ENCODE data around the gene LUZP2.

Gene LUZP2

GRCh38 chr11:24716403-24716802, 219.6 kb downstream of the LUZP2 start:
- DNase-seq (ENCODE audit: low read depth in 2 of 2), result no peak

DNA sequence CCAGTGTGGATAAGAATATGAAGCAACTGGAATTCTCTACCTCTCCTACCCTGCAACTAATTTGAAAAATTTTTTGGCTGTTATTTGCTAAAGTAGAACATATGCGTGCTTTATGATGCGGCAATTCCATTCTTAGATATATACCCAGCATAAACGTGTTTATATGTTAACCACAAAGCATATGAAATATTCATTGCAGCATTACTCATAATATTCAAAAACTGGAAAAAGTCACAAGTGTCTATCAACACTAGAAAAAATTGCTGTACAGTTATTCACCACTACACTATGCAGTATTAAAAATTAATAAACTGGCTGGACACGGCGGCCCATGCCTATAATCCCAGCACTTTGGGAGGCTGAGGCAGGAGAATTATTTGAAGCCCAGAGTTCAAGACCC, 226.4 kb downstream of the LUZP2 start:
- DNase-seq (ENCODE audit: low read depth in 2 of 2), result no peak

DNA sequence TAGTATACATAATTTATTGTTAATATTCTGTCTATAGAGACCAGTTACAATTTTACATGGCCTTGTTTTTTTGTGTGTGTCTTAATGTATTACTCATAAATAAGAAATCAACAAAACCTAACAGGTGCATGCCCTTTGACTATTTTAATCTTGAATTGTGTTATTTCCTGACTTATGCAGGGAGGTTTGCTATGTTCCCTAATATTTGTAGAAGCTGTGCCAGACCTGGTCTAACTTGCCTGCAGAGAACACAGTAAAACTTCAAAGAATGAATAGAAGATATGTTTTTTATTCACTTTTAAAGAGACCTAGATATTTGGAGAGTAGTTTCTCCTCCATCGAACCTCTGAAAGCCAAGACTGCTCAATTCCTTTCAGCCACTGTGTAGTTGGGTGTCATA, 234.7 kb downstream of the LUZP2 start:
- no peak for DNase-seq (ENCODE audit: low read depth in 2 of 2)

DNA sequence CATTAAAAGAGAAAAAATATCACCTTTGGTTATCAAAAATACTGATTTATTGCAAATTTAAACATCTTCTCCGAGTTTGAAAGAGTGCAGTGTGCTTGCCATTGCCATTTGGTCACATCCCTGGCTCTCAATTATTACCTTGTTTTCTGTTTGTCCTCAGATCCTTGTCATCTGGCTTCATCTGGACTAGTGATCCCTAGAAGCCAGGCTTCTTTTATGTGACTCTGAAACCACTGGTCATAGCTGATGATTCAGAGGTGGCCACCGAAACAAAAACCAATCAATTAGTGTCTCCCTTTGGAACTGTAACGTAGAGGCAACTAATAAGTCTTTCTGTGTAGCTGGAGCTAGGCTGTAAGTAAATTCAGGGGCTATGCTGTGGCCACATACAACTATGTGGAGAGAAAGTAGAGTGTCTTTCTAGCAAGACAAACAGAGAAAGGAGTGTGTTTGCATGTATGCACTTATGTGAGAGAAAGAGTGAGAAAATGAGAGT, 237.9 kb downstream of the LUZP2 start:
- DNase-seq (ENCODE audit: low read depth in 2 of 2), result no peak

GRCh38 chr11:24738972-24739371, 242.1 kb downstream of the LUZP2 start:
- DNase-seq (ENCODE audit: low read depth in 2 of 2), result no peak

DNA sequence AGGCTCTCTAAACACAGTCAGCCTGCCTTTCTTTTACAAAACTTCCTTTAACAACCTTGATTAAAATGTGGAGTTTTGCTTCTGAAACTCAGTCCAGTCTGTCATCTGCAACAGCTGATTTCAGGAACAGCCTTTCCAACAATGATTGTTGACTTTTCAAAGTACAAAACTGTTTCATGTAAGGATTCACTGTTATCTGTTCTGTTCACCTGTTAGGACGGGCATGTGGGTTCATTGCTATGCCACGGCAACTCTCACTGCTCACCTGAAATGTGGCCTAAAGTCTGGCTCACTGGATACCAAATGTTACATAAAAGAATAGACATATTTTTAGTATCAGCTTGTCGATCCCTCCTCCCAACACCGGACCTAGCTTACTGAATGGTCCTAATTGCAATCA, 242.8 kb downstream of the LUZP2 start:
- DNase-seq (ENCODE audit: low read depth in 2 of 2), result no peak

DNA sequence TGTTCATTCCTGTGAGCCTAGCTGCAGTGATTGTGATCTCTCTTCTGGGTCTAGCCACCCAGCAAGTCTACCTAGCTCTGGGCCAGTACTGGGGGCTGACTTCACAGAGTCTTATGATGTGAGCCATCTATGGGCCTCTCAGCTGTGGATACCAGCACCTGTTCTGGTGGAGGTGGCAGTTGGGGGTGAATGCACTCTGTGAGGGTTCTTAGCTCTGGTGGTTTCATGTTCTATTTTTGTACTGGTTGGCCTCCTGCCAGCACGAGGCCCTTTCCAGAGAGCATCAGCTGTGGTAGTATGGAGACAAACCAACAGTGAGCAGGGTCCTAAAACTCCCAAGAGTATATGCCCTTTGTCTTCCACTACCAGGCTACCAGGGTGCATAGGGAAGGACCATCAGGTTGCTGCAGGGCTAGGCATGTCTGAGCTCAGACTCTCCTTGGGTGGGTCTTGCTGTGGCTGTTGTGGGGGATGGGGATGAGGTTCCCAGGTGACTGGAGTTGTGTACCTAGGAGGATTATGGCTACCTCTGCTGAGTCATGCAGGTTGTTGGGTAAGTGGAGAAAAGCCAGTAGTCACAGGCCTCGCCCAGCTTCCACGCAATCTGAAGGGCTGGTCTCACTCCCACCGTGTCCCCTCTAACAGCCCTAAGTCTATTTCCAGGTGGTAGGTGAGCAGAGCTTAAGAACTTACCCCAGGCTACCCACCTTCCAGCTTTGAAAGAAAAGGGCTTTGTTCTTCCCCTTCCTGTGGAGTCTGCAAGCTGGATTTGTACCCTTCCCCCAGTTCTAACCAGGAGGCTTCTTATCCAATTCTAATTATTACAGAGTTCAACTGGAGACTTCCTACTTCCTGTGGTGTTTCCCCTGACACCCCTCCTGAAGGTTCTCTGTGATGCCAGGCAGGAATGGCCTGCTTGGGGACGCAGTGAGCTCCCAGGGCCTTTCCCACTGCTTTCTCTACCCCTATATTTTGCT, 250.7 kb downstream of the LUZP2 start:
- no peak for DNase-seq (ENCODE audit: low read depth in 2 of 2)

GRCh38 chr11:24748261-24748660, 251.4 kb downstream of the LUZP2 start:
- no peak for DNase-seq (ENCODE audit: low read depth in 2 of 2)

DNA sequence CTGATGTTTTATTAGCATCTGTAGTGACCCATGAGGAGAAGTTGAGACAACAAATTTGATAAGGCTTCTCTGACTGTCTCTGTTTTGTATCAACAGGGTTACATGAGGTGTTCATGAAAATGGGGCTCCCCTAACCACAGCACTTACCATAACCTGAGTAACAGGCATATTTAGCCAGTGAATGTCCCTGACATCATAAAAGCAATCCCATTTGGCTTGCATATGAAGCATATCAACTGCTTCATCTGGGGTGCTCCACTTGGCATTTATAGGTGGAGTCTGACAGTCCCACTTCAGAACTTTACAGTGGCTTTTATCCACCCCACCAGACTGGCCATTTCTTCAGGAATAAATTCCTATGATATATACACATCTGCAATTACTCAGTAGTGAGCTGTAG, 257.6 kb downstream of the LUZP2 start:
- DNase-seq (ENCODE audit: low read depth in 2 of 2), result no peak

GRCh38 chr11:24755260-24755839, 258.5 kb downstream of the LUZP2 start:
- no peak for DNase-seq (ENCODE audit: low read depth in 2 of 2)

- no peak for DNase-seq (ENCODE audit: low read depth in 2 of 2)
Measured at GRCh38 chr11:24759742-24760141, 262.9 kb downstream of the LUZP2 start.

DNA sequence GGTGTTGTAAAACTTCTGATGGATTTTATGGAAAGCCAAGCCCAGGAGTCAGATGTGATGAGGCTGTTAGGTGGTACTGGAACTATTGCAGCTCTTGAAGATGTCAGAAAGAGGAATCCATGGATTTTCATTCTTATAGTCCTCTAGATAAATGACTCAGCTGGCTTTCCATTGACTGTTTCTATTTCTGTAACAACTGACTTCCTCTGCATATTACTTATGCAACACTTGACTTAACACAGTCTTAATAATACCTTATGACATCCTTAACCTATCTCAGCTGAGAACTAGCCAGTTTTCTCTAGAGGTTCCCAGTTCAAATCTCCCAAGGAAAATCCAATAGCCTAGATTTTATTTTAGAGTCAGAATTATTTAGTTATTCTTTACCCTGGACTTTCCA, 263.8 kb downstream of the LUZP2 start:
- DNase-seq (ENCODE audit: low read depth in 2 of 2), result no peak

DNA sequence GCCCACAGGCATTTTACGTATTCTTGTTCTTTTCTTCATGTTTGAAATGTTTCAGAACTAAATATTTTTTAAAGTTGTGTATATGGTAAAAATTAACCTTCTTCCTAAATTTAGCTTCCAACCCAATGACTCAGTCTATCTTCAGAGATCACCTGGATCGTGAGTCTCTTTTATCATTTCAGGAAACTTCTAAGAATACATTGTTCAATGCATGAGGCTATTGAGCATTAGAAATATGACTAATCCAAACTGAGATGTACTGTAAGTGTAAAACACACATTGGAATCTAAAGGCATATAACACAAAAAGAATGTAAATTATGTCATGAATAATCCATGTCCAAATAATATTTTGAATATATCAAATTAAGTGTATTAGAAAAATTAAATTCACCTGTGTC, 265.2 kb downstream of the LUZP2 start:
- DNase-seq (ENCODE audit: low read depth in 2 of 2), result no peak

DNA sequence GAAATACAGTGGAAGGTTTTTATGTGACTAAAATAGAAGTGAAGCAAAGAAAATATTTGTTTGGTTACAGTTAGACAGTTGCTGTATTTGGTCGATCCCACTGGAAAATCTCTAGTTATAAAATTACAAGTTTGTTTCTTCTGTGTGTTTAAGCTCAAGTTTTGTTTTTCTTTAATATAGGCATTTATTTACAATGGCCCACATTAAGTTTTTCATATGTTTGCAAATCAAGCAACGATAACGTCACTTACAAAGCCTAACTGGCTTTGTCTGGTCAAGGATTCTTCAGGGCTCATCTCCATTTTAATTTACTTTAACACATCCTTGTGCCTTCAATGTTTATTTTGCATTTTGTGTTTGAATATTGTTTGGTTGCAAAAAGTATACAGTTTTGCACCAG, 270.6 kb downstream of the LUZP2 start:
- no peak for DNase-seq (ENCODE audit: low read depth in 2 of 2)

DNA sequence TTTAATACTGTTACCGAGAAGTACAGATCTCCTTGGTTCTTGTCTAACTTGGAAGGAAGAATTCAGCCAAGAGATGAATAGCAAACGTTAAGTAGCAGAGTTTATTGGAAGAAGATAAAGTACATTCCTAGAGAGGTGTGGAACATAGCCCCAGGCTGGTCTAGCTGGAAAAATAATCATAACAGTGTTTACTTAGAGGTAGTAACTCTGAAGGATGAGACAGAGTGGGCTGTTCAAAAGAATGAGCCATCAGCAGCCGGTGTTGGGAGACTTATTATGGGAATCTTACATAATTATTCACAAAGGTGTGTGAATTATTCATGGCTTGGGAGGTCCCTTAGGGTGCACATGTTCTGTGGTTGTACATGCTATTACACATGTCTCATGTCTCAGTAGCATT, 276.5 kb downstream of the LUZP2 start:
- no peak for DNase-seq (ENCODE audit: low read depth in 2 of 2)

GRCh38 chr11:24779791-24780190, 282.9 kb downstream of the LUZP2 start:
- DNase-seq (ENCODE audit: low read depth in 2 of 2), result no peak

- no peak for DNase-seq (ENCODE audit: low read depth in 2 of 2)
Measured at GRCh38 chr11:24781288-24781687, 284.4 kb downstream of the LUZP2 start.

DNA sequence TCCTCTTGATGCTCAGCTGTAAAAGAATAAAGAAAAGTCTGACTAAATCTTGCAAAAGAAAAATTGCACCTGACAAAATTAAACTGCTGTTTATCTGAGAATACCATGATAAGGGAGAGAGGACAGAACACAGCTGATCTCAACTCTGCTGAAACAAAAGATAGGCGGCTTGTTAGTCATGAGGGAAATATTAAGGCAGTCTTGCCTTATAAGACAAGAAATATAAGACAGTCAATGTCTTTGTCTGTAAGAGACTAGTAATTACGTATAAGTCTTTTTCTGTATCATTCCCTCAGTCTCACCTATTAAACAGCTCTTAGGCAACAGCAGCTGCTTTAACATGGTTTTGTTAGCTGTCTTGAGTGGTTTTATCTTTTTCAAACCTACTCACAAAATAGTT, 296.6 kb downstream of the LUZP2 start:
- DNase-seq (ENCODE audit: low read depth in 2 of 2), result no peak

GRCh38 chr11:24794064-24794463, 297.2 kb downstream of the LUZP2 start:
- no peak for DNase-seq (ENCODE audit: low read depth in 2 of 2)

GRCh38 chr11:24805671-24806070, 308.8 kb downstream of the LUZP2 start:
- no peak for DNase-seq (ENCODE audit: low read depth in 2 of 2)

- no peak for DNase-seq (ENCODE audit: low read depth in 2 of 2)
Measured at GRCh38 chr11:24808173-24808572, 311.3 kb downstream of the LUZP2 start.

DNA sequence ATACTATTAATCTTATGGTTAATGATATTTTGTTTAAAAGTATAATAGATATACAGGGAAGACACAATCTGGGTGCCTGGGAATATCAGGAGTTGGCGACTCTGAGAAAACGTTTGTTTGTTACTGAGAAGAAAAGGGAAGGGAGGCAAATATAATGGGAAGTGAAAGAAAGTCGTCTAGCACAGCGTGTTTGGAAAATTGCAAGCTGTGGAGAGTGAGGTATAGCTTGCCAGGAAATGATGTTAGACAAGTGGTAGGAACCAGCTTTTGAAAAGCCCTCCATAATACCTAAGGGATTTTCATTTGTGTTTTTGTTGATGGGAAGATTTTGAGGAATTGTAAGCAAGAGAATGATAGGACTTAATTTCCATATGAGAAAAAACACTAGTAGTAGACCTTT, 322.2 kb downstream of the LUZP2 start:
- no peak for DNase-seq (ENCODE audit: low read depth in 2 of 2)

DNA sequence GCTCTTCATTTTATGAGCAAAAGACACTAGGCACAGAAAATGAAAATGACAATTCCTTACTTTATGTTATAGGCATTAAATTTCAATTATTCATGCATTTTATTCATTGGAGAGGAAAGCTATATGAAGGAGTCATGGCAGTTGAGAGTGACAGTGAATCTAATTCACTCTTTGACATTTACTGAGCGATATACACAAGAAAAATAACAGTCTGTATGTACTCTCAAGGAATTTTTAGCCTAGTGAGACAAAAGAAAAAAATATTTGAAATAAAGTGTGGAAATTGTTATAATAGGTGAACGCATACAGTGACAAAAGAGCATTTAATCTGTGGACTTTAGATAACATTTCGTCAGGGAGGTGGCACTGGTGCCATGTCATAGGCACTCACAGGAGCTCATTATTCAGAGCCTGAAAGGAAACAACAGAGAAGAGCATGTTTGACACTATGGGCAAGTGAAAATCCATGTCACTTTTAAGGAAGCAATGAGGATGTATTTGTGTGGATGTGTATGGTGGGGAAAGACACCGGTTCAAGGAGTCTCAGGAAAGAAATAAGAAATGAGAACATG, 323.1 kb downstream of the LUZP2 start:
- DNase-seq (ENCODE audit: low read depth in 2 of 2), result no peak

Data from stimulated activated CD4-positive, alpha-beta T cell treated with anti-CD3 and anti-CD28 coated beads, Interleukin-4, amount 100 ng/mL, for 48 hours (primary cell).